Ureter (tissue), 1 donor: Measurements from ENCODE around the gene ADCY2. TPM values are rescaled to one million over a fixed set of nuclear protein-coding genes. Genes with fewer than 3 reads are reported as not detected.
A peak's percentile ranks its signal among the peaks of the same experiment; 100 is the strongest.

ENCODE experiments used
- DNase-seq: peaks from one replicate; pipeline ENCODE4 v3.0.0-alpha.2; 2020; ENCODE audit warnings: low spot score
- total RNA-seq: library from RNA; stranded (reverse); gene quantifications from one replicate; pipeline ENCODE4 v1.2.4, GENCODE V29; 2023
- donor health status: DM: yes; HTN: yes; CAD: no.

Gene ADCY2
- total RNA-seq, 1 donor from 2014 or later, result 13.1 TPM

DNA sequence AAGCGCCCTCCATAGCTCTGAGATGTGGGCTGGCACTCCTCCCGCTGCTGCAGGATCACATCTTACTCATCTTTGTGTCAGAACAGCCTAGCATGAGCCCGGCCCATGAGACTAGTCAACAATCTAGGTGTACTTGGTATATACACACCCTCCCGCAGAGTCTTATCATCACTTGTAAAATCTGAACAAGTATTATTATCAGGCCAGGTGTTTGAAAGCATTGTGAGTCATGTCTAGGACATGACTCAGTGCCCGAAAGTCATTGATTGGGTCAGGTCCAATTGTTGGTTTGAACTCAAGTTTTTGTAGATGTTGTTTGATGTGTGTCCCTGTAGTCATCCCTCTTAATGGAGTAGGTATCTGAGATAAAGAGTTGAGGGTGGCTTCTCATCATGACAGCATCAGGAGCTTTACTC, 346.3 kb downstream of the ADCY2 start:
- DNase-seq, result no peak

DNA sequence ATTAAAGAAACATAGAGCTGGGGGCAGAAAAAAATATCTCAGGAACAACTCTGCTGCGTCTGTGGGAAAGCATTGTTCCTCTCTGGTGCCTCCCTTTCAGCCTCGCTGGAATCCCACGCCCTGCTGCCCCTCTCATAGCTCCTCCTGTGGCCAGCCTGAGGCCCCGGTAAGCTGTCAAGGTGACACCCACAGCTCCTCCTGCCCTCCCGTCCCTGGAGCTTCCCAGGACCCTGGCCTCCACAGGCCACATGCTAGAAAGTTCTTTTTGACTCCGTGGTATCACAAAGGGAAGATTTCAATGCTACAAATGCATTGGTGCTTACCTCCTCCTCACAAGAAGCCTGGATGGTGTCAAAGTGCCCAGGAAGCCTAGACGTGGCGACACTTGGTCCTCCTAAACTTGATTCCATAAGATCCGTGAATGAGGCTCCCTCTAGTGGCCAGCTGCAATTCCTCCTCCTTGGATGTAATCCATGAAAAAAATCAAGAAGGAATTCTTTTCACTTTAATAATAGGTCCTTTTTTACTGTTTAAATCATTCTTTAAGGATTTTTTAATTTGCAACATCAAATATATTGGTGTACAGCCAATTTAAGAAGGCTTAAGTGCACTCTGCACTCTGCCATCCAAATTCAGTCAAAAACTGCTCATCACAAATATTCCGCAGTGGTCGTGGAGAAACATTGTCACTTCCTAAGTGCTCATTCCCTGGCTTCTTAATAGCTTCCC, 350.1 kb downstream of the ADCY2 start:
- peak; percentile 82 for DNase-seq

GRCh38 chr5:7747728-7748127, 351.8 kb downstream of the ADCY2 start:
- no peak for DNase-seq

- DNase-seq, result no peak
Measured at GRCh38 chr5:7749626-7750025, 353.7 kb downstream of the ADCY2 start.

- no peak for DNase-seq
Measured at GRCh38 chr5:7751874-7752273, 355.9 kb downstream of the ADCY2 start.

DNA sequence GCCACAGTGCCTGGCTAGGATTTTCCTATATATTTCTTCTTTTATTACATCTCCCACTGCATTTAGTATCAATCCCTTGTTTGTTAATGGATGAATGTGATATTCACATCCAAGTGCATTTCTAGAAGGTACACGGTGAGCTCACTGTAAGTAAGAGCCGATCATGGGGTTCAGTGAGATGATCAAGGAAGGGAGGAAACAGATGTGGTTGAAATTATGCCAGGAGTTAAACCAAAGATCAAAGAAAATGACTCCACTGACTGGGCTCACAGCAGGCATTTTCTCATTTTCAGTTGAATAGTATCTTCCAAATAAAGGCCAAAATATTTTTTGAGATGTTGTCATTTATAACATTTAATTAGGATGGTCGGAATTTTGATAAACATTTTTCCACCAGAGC, 357.2 kb downstream of the ADCY2 start:
- no peak for DNase-seq

- no peak for DNase-seq
Measured at GRCh38 chr5:7753596-7753995, 357.7 kb downstream of the ADCY2 start.

GRCh38 chr5:7754490-7754889, 358.6 kb downstream of the ADCY2 start:
- DNase-seq, result no peak

DNA sequence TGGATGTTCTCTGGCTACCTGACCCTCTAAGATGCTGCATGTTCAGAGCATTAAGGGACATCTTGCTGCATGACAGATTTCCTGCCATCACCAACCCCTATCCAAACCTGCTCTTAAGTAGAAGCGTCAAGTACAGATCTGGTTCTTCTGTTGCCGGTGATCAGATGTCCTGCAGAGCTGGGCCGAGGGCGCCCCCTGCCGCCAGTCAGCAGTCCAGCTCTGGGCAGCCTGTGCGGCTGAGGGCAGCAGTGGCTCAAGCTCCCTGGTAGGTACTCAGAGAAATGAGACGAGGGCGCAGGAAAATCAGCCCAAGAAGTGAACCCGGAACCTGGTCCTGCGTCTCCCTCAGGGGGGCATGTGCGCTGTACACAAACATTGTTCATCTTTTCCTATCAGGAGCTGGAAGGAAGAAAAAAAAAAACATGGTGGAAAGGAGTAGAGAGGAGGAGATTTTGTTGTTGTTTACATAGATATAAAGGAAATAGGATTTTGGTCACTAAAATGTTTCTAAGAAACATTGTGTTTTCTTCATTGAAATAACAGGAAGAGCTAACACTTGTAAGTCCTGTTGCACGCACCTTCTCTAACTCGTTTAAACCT, 359.2 kb downstream of the ADCY2 start:
- DNase-seq, result no peak

- DNase-seq, result no peak
Measured at GRCh38 chr5:7755958-7756357, 360.0 kb downstream of the ADCY2 start.

DNA sequence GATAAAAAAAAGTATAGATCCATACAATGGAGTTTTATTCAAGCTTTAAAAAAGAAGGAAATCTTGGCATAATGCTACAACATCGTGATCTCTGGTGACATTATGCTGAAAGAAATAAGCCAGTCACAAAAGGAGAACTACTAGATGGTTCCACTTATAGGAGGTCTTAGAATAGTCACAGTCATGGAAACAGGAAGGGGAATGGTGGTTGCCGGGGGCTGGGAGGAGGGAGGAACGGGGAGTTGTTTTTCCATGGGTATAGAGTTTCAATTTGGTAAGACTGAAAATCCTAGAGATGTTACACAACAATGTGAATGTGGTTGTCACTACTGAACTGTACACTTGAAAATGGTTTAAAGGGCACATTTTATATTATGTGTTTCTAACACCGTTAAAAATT, 360.5 kb downstream of the ADCY2 start:
- DNase-seq, result no peak

GRCh38 chr5:7759257-7759871, 363.4 kb downstream of the ADCY2 start:
- DNase-seq, result no peak

- DNase-seq, result no peak
Measured at GRCh38 chr5:7759951-7760580, 364.1 kb downstream of the ADCY2 start.

DNA sequence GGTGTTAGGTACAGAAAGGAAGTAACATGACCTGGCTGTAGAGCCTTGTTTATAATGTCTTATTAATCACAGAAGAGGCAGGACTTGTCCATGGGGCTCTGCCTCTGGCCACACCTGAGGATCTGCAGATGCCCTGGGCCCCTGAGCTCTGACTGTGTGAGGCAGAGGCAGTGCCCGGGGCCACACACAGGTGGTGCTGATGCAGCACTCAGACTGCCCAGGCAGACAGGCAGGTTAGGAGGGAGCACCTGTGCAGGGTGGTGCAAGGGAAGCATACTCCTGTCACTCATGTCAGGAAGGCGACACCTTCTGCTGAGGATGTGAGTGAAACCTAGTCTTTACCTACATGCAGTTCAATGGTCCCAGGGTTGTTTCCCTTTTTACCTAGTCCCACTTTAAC, 366.3 kb downstream of the ADCY2 start:
- no peak for DNase-seq

- peak; percentile 57 for DNase-seq
Measured at GRCh38 chr5:7763621-7764072, 367.7 kb downstream of the ADCY2 start.

DNA sequence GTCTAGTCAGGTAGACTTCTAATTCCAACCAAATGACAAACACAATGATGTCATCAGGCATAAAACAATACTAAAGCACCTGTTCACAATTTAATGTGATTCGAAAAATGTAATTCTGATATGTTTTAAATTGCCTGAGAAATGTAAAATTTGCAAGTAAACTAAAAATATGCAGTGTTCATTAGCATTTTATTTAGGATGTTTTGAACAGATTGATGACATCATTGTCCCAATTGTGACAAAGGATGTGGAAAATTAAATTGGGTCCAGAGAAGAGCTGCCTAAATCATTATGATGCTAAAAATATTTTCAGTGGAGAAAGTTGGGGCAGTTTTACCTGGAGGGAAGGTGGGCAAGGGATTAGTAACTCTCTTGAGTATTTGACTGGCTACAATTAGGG, 368.5 kb downstream of the ADCY2 start:
- DNase-seq, result no peak

- no peak for DNase-seq
Measured at GRCh38 chr5:7770436-7770835, 374.5 kb downstream of the ADCY2 start.

DNA sequence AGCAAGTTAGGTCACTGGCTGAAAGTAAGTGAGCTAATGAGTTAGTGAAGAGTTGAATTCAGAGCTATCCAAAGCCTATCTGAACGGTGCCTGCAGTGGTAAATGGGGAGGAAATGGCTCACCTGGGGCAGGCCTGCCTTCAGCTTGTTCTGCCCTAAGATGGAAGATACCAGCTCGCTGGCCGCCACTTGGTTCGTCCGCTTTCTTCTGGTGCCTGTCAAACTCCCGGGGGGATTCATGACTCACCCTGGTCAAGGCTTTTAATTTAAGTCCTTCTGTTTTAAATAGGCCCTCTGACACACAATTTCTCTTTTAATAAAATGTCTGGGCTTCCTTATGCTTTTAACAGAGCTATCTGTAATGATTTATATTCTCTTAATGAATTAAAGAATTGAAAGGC, 376.2 kb downstream of the ADCY2 start:
- no peak for DNase-seq

DNA sequence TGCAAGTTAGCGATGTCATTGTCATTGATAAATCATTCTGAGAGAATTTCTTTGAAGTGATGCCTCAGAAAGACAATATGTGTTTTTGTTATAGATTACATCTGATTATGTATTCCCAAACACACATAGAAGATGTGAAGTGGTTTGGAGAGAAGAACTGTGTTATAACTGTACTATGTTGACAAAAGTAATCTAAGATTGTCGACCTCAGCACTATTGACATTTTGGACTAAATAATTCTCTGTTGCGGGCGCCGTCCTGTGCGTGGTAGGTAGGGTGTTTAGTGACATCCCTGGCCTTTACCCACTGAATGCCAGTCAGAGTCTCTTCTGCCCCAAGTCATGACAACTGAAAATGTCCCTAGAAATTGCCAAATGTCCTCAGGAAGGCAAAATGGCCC, 377.2 kb downstream of the ADCY2 start:
- DNase-seq, result no peak

DNA sequence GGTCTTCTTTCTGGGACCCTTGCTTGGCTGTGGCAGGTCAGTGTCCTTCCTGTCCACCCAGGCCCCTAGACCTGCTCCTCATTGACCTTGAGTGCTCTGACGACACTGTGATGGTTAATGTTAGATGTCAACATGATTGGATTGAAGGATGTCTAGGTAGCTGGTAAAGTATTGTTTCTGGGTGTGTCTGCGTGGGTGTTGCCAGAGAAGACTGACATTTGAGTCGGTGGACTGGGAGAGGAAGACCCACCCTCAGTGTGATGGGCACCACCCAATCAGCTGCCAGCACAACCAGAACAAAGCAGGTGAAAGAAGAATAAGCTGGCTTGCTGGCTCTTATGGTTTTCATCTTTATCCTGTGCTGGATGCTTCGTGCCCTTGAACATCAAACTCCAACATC, 380.5 kb downstream of the ADCY2 start:
- DNase-seq, result no peak

- no peak for DNase-seq
Measured at GRCh38 chr5:7779019-7780005, 383.4 kb downstream of the ADCY2 start.

DNA sequence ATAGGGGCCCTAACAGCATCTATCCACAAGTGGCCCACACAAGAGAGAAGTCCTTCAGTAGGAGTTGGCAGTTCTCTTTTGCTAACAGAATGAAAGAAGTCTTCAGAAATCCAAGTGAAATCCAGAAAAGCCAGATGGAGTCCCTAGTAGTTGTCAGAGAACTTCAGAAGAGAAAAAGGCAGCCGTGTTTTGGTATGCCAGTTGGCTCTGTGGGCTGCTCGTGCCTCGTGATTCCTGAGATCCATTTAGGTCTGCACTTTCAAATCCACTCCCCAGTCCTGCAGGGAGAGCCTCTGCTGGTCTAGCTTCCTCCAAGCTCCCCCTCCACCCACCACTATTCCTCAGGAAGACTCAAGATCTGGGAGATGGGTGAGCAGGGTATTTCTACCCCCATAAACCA, 386.0 kb downstream of the ADCY2 start:
- DNase-seq, result no peak
